Activated CD4-positive, alpha-beta T cell treated with anti-CD3 and anti-CD28 coated beads for 24 hours (primary cell): ENCODE results near the gene BABAM1.

Source experiments
- DNase-seq, 2 donors: peaks; one replicate each; pipeline ENCODE4 v3.0.0-alpha.2; 2020; ENCODE audit warnings: low read depth in 2 of 2

Gene BABAM1

DNA sequence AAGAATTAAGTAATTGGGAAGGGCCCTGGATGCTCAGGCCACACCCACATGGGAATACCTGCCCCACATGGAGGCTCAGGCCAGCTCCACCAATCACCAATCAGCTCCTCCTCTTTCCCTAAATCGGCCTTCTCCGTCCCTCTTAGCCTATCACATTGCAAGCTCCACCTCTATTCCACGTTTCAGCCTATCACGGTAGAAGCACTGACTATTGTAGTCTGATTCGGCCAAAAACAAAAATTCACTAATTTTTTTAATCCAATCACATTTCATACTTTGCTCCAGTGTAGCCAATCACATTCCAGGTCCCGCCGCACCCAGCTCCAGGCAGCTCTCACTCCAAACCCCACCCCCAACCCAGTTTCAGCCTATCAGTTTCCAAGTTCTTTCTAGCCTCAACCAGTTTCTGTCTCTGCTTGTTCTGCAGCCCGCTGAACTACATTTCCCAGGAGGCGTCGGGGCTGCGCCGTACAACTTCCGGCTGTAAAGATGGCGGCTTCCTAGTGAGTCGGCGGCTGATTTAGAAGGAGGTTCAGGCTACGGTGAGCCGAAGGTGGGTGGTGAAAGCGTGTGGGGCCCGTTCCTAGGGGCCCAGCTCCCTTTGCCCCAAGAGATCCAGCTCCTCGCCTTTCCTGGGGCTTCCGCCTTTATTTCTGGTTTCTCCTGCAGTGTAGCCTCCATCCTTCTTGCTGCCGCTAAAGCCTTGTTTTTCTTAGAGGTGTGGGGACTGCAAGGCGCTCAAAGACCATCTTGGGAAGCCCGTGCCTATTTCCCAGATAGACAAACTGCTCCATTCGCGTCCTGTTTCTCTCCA, at the start of gene BABAM1:
Gene BABAM1, plus strand, starts transcription at position 469 of the 814 bp plus-strand sequence. CDS start 1,364 bp downstream, outside the sequence.
- DNase-seq, result peak; percentile 92 to 95

DNA sequence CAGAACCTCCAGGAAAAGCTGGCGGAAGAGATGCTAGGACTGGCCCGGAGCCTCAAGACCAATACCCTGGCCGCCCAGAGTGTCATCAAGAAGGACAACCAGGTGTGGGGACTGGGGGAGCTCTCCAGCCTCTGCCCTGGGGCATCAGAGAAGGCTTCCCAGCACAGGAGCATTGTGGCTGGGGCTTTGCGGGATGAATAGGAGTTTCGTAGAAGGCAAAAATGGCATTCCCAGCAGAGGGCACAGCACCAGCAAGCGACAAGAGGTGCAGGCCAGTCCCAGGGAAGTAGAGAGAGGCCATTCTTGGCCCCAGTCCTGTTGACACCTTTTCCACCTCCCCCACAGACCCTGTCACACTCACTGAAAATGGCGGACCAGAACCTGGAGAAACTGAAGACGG, 48.0 kb upstream of the BABAM1 start:
- no peak for DNase-seq

DNA sequence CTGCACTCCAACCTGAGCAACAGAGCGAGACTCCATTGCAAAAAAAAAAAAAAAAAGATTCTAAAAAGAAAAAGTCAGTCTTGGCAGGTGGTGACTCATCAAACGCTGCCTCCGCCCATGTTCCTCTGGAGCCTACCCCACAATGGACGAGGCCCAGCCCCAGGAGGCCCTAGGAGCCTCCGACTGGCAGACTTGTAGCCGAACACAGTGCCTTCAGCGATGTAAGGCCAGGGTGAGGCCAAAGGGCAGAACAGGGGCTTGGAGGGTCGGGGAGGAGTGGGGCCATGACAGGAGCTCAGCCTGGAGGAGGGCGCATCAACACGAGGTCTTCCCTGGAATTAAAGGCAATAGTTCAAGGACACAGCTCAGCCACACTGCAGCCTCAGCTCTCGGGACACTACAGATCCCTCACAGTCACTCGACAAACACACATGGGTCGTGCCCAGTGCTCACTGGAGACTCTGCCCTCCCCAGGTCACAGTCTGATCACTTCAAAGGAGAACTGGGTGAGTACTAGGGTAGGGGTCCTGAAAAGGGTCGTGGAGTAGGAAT, 47.0 kb upstream of the BABAM1 start:
- no peak for DNase-seq

DNA sequence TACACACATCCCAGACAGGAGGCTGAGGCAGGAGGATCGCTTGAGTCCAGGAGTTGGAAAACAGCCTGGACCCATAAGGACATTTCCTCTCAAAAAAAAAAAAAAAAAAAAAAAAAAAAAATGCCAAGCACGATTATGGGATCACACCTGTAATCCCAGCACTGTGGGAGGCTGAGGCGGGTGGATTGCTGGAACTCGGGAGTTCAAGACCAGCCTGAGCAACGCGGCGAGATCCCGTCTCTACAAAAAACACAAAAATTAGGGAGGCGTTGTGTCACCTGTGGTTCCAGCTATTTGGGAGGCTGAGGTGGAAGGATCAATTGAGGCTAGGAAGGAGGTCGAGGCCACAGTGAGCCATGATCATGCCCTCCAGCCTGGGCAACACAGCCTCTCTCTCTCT, 42.2 kb upstream of the BABAM1 start:
- no peak for DNase-seq

DNA sequence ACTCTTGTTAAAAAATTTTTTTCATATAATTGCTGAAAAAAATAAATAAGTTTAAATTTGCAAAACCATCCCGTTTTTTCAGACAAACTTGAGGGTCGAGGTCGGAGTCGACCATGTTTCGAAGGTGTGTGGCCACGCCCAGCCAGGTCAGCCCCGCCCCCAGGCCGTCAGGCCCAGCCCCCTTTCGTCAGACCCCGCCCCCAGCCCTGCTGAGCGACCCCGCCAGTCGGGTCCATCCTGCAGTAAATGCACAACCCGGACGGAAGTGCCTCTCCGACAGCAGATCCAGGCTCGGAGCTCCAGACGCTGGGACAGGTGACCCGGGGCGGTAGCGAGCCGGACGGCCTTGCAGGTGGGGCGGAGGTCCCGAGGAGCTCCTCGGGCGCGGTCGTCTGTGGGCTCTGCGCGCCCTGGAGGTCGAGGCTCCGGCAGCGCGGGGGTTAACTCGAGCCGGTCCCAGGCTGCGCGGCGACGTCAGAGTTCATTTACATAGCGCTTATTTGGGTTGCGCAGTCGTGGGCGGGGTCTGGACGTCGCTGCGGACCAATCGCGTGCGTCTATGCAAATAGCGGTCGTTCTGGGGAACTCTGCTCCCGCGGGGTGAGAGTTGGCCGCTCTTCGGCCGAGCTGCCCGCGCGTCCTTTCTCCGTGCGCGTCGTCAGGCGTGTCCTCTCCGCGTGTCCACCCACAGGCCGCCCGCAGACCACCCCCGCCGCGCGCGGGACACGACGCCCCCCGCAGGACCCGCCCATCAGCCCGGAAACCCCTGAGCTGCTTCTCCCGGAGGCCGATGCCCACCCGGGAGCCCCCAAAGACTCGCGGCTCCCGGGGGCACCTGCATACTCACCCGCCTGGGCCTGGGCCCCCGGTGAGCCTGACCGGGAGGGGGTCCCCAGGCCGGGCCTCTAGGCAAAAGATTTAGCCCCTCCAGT, 41.0 kb upstream of the BABAM1 start, which contains the start of gene OCEL1:
Gene OCEL1, plus strand, starts transcription at position 225 of the 932 bp plus-strand sequence. Its CDS starts 22 bp downstream, at position 247.
- DNase-seq, result peak; percentile 93 to 97

DNA sequence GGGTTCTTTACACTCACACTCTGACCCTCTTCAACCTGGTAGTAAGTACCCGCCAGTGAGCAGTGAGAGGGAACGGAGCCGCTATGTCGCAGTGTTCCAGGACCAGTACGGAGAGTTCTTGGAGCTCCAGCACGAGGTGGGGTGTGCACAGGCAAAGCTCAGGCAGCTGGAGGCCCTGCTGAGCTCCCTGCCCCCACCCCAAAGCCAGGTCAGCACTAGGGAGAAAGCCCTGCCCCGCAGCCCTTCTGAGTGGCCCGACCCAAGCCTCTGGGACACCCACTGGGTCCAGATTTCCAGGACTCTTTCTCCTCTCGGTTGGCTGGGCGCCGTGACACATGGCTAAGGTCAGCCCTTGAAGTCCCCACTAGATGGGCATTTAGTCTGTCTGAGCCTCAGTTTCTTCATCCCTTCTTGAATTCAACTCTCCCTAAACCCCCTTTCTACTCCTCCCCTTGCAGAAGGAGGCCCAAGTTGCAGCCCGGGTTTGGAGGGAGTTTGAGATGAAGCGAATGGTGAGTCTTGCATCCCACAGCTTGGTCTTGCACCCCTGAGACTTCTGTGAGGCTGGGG, 39.4 kb upstream of the BABAM1 start:
- DNase-seq, result no peak

DNA sequence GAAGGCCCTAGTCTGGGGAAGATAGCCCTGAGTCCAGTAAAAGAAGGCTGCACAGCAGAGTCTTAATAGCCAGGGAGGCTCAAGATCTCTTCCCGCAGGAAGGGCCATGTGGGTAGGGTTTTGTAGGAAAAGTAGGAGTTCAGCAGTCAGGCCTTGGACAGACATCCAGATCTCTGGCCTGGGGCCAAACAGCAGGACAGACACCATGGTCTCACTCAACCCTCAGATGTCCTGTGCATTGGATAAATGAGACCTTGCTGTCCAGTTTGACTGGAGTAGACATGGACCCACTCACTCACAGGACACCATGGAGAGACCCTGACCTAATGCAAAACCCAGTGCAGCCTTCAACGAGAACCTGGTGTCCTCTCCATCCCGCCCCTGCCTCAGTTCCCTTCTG, 37.4 kb upstream of the BABAM1 start:
- DNase-seq, result no peak

DNA sequence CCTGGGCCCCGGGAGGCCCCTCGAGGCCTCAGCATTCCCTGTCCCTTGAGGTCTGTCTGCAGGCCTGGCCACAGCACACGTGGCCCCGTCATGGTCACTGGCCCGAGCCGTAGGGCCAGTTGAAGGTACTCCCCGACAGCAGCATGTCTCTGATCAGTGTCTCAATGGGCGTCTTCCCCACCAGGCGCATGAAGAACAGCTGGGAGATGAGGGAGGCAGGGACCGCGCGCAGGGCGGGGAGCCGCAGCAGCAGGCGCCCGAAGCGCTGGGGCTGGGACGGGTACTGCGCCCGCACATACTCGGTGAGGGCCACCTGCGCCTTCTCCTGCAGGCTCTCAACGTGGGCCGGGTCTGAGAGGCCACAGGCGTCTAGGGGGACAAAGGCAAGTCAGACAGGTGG, 35.0 kb upstream of the BABAM1 start:
- no peak for DNase-seq

DNA sequence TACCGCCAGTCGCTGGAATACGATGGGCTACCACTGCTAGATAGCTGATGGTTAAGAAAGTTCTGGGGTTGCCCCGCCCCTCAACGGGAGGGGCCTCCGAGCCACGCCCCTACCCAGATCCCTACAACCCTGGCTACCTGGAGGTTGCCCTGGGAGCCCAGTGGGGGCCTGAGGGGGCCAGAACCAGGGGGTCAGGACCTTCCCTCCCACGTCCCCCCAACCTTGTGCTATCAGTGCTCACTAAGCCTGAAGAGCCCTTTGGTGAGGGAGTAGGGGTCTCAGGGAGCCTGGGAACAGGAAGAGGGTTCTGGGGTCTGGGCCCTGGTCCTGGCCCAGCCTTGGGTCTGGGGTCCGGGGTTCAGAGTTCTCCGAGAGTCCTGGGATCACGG, 32.3 kb upstream of the BABAM1 start:
- peak; percentile 53 to 63 for DNase-seq

DNA sequence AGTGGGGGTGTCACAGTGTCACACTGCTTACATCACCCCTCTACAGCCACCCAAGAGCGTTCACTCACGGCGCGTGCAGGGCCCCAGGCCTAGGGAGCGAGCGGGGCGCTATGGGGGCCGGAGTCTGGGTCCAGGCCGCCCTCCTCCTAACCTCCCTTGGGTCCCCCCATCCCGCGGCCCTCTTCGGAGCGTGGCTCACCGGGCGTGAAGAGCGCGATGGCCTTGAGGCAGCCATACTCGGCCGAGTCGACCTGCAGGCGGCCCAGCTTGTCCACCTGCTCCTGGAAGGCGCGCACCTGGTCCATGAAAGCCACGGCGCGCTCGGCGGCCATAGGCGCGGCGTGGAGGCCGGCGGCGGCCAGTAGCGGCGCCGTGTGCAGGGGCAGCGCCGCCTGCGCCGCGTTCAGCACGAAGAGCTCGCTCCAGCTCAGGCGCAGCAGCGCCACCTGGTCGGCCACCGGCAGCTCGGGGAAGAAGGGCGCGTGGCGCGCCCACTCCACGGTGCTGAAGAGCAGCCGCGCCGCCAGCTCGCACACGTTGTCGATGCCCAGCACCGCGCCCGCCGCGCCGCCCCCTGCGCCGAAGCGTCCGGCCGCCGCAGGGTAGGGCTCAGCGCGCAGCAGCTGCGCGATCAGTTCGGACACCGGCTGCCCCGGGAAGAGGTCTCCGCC, 31.8 kb upstream of the BABAM1 start:
- DNase-seq, result peak in 1 of 2 donors; percentile 54

DNA sequence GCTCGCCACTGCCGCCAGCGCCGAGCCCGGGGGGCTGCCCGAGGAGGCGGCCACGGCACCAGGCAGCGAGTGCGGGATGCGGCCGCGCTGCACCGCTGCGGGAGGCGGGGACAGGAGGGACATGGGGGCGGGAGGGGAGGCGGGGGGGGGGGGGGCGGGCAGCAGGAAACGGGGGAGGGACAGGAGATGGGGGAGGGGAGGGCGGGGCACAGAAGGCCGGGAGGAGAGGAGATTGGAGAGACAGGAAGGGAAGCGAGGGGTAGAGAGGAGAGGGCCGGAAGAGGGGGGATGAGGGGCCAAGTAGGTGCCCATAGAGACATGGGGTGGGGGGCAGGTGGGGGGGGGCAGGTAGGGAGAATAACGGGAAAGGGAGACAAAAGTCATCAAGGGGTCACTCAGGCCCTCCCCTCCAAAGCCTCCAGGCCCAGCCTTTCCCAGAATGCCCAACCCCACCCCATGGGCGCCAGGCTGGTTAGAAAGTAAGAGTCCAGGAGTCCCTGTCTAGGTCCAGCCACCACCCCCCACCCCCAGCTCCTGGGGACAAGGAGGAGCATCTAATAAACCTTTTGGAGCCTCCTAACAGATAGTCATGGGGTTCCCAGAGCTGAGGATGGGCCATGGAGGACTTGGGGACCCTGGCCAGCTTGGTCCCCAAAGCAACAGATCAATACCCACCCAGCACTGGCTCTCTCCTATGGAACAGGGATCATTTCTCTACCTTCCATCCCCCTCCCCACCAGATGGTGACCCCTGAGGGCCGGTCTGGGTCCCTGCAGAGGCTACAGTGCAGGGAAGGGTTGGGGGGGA, 31.1 kb upstream of the BABAM1 start:
- DNase-seq, result no peak

DNA sequence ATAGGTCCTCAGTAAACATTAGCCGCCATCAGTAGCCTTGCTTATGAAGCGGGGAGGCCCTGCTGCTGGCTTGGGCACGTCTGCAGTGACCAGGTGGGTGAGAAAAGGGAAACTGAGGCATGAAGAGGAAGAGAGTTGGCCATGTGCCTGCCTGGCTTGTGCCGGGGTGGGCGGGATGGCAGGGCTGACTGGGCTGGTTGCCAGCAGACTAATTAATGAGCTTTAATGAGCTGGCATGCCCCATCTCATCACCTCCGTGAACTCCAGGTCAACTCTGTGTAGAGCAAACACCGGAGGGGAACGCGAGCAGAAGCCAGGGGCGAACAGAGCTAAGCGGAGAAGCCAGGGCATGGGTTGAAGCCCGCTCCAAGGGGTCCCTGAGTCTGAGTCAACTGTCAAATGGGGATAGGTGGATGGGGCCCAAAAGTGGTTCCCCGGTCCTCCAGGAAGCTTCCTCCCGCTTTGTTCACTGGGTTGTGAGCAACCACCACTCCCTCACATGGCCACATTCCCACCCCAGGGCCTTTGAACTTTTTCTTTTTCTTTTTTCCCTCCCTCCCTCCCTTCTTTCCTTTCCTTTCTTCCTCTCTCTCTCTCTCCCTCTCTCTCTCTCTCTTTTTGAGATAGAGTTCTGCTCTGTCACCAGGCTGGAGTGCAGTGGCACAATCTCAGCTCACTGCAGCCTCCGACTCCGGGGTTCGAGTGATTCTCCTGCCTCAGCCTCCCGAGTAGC, 30.3 kb upstream of the BABAM1 start:
- no peak for DNase-seq

DNA sequence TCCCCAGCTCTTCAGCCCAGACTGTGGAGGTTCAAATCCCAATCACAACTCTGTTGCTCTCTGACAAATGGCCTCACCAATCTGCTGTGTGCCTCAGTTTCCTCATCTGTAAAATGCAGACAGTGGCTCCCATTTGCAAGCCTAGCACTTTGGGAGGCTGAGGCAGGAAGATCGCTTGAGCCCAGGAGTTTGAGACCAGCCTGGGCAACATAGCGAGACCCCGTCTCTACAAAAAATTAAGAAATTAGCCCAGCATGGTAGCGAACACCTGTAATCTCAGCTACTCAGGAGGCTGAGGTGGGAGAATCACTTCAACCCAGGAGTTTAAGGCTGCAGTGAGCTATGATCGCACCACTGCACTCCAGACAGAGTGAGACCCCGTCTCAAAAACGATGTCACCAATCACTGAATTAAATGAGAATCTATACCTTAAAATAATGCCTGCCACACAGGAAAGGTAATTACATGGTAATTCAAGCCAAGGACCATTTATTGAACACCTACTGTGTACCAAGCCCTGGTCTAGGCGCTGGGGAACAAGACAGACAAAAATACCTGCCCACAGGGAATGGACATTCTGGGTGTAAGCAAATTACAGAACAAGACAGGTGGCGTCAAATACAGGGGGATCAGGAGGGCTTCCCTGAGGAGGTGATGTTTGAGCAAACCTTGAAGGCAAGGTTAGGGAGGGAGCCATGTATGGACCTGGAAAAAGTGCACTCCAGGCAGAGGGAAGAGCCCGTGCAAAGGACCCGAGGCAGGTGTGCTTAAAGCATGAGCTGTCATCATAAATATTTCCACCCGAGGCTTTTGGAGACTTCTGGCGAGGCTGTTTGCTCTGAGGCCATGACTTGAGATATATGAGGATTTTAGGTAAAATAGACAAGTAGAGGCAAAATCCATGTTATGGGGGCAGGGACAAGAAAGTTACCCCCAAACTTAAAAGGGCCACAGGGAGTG, 29.2 kb upstream of the BABAM1 start:
- DNase-seq, result no peak

DNA sequence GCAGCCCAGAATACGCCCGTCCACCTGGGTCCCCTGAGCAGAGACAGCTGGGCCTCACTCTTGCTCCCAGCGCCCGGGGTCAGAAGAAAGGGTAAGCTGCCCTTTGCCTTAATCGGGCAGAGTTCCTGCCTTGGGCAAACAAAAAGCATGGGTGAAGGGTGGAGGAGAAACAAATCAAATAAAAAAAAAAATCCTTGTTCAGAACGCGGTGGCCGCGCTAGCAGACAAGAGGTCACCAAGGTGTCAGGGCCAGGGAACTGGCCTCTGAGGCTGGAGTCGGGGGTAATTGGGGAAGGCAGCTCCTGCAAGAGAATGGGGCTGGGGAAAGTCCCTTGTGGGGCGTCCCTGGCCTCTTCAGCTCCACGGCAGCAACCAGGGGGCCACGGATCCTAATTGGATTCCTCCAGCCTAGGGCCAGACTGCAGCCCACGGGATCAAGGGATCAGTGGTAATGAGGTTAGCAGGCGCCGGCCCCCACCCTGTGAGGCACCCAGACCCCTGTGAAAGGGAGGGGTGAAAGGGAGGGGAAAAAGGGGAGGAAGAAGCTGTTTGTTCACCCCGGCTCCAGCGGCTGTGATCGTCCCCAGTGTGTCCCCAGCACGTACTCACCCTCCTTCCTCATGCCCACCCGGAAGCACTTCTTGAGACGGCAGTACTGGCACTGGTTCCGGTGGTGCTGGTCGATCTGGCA, 27.0 kb upstream of the BABAM1 start:
- DNase-seq, result no peak

DNA sequence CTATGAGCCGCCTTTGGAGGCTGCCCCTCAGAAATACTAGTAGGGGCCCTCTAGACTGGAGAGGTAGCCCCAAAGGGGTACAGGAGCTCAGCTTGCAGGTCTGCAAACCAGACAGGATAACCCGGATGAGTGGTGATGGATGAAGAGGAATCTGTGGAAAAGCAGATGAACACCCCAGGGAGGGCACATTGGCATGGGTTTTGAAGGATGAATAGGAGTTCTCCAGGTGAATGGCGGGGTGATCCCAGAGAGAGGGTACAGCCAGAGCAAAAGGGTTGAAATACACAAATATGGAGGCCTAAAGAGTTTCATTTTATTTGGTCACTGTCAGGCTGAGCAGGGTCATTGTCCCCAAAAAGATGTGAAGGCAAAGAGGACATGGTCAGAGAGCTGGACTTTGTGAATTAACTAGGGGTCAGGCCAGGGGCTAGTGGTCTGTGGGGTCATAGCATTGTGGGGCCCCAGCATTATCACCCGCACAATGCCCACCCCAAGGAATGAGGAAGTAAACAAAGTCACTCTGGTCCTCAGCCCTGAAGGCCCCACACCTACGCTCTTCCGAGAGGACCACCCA, 26.3 kb upstream of the BABAM1 start:
- DNase-seq, result no peak

DNA sequence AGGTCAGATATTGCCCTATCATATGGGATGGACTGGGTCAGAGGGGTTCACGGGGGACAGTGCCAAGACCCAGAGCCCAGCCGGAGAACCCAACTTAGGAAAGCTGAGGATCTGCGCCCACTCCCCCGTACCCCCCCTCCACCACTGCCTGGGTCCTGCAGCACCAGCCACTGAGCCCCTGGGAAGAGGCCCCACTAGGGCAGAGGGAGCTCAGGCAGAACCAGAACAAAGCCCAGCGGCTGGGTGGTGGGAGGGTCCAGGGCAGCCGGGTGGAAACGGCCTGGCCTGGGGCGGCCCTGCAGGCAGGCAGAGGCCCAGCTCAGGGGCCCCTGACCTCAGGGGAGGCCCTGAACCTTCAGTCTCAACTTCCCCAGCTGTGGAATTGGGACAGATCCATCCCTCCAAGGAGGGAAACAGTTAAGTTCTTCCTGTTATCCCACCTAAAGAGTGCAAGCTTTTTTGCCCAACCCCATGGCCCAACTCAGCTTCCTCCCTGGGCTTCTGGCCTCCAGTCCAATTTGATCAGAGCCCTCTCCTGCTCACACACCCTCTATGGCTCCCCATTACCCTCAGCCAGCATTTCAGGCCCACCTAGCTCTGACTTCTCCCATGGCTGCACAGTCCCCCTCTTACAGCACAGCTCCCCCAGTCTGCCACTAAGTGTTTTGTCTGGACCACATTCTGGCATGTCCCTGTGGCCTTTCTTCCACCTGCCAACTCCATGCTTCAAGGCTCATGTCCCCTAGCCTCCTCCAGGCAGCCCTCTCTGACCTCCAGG, 24.6 kb upstream of the BABAM1 start:
- DNase-seq, result no peak
